OCI-LY3 (cell line): ENCODE results near the gene MPIG6B.

ENCODE experiments used
- EZH2phosphoT487 ChIP-seq: fragments of 200-600 bp; shearing (Covaris generic); IDR thresholded peaks from 2 replicates; pipeline ENCODE4 v1.6.1; 2018; ENCODE audit warnings: antibody characterized with exemption, mixed run types, low read depth
- TF ChIP-seq, protein P1 (sequence below): fragments of 200-600, 300-600 bp; sonication (generic); IDR thresholded peaks from 2 replicates; pipeline ENCODE4 v1.5.1; 2014; ENCODE audit warnings: antibody characterized with exemption, low read length, low read depth

DNA sequence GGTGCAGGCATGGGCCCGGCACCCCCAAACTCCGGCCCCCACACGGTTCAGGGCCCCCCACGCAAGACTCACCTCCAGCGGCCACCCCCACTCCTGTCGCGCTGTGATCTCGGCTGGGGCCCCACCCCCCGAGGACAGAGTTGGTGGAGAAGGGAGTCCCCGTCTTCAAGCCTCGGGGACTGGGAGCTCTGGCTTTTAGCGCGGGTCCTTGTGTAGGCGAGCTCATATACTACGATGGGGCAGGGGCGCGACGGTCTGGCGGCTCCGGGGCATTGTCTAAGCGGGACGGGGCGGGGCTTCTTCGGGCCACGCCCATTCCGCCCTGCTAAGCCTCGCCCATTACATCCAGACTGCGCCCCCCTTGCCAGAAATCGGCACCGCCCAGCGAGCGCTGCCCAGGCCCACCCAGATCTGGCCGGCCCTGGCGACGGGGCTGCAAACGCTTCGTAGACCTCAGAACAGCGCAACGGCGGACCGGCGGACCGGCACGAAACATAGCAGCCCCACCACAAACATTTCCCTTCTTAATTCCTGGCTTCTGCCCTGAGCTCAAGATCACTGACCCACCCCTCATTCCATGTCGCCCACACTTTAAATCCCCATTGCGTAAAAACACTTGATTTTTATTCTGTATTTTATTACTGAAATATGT is 6.9 kb downstream of the MPIG6B start:
- TF ChIP-seq, protein P1, sequence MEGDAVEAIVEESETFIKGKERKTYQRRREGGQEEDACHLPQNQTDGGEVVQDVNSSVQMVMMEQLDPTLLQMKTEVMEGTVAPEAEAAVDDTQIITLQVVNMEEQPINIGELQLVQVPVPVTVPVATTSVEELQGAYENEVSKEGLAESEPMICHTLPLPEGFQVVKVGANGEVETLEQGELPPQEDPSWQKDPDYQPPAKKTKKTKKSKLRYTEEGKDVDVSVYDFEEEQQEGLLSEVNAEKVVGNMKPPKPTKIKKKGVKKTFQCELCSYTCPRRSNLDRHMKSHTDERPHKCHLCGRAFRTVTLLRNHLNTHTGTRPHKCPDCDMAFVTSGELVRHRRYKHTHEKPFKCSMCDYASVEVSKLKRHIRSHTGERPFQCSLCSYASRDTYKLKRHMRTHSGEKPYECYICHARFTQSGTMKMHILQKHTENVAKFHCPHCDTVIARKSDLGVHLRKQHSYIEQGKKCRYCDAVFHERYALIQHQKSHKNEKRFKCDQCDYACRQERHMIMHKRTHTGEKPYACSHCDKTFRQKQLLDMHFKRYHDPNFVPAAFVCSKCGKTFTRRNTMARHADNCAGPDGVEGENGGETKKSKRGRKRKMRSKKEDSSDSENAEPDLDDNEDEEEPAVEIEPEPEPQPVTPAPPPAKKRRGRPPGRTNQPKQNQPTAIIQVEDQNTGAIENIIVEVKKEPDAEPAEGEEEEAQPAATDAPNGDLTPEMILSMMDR: no peak
- no peak for TF ChIP-seq EZH2phosphoT487
